NCI-H187 (cell line): ENCODE results near the gene TAF7L.

Experiments
- DNase-seq, 2 experiments: peaks; one replicate each; lab custom pipeline; 2025; lab: John Stamatoyannopoulos, UW

Gene TAF7L

DNA sequence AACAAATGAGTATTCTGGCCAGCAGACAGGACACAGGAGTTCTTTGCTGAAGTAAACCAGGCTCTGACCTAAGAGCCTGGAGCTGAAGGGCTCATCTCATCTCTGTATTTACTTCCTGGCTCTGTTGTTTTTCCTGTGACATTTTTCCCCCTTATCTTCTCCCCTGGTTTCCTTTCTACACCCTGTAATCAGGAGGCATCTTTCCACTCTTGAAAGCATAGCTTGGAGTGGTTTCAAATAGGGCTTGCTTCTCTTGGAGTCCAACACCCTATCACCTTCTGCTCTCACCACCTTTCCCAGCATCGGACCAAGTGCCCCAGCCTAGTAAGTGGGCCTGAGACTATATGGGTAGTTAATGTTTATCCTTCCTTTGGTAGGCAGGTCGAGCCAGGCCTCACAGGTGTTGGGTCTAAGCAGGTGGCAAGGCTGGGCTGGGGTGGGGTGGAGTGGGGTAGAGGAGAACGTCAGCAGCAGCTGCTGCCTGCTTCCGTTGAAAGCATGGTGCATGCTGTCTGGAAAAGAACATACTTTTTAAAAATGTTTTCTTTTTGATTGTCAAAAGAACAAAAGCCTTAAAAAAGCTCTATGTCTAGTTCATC, 70.4 kb downstream of the TAF7L start:
- DNase-seq: no peak

DNA sequence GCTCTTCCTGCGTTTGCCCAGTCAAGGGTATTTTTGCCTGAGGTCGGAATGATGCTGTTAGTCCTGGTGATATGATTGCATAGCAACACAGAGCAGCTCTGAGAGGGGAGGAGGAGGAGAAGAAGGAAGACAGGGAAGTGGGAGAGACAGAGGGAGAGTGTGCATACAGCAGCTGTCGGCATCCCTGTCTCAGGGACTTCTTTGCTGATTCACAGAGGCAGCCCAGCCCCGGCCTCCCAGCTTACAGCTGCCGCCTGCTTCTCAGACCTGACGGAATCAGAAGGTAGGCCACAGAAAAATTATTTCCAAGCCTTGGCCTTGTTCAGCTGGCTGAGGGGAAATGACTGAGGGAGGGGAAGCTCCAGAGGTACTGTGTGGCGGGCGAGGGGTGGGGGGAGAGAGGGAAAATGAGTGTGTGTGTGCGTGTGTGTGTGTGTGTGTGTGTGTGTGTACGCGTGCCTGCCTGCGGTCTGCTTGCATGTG, 71.2 kb downstream of the TAF7L start:
- DNase-seq: no peak

DNA sequence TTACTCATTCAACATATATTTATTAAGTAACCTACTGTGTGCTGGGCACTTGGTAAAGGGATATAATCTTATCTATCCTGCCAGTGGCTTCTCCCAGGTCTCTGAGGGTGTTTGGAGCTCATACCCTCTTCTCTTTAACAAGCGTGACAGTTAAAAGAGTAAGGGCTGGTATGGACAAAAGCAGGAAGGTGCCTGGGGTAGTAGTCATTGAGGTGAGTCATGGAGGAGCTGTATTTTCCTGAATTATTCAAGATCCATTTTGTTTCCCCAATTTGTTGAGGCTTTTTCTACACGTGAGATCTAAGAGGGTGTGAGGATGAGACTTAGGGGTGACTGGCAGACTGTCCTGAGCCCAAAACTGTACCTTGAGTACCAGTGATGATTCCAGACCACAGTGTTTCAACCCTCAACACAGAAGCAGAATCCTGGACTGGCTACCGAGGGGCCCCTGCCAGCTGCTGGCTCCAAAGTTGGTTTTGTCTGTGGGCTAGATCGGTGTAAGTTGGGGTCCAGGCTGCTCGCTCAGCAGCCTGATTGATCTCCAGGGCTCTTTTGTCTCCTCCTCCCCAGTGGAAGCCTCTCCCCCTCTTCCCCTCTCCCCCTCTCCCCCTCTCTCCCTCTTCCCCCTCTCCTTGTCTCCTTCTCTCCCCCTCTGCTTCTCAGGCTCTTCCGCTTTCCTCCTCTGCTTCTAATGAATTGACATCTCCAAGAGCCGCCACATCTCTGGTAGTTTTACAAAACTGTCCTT, 71.8 kb downstream of the TAF7L start, which contains the start of gene DRP2:
DRP2 (plus strand) TSS at position 671 of the 748 bp plus-strand sequence. CDS start 11,862 bp downstream, outside the sequence.
- DNase-seq: no peak
